GM12878 (cell line): ENCODE results near the gene VAT1. TPM values are rescaled to one million over a fixed set of nuclear protein-coding genes. Genes with fewer than 3 reads are reported as not detected.

Source experiments
- ATAC-seq: fragments of 200-7000 bp; cut with Tn5 transposase; 3 replicates; pipeline ENCODE4 v1.9.1; 2020; ENCODE audit warnings: mild to moderate bottlenecking, moderate library complexity
- BruUV-seq: library from RNA; stranded (reverse); fragments of 400-500 nt; replicated peaks from 2 replicates; lab custom pipeline; 2021; lab: Mats Ljungman, UMichigan
- CTCF ChIA-PET: fragments of 300-600 bp; sonication (Branson Sonifier 250); formaldehyde crosslinking; extraction: SDS; loops from one replicate; lab custom pipeline; 2021; ENCODE audit warnings: inconsistent platforms; lab: Yijun Ruan, JAX
- POLR2A ChIA-PET: fragments of 350-600 bp; formaldehyde crosslinking; extraction: SDS; loops from one replicate; lab custom pipeline; 2021; ENCODE audit warnings: inconsistent platforms; lab: Charles Lee
- RAD21 ChIA-PET: fragments of 300-600 bp; sonication (Branson Sonifier 250); formaldehyde crosslinking; loops from one replicate; lab custom pipeline; 2023; ENCODE audit warnings: antibody characterized with exemption; ENCODE audit not compliant: unreplicated experiment; lab: Charles Lee
- SMC1A ChIA-PET: fragments of 300-600 bp; sonication (Branson Sonifier 250); formaldehyde crosslinking; loops from one replicate; lab custom pipeline; 2023; ENCODE audit not compliant: unreplicated experiment, uncharacterized antibody; lab: Charles Lee
- DNase-seq: peaks from one replicate; pipeline ENCODE4 v3.0.0-alpha.2; 2011; ENCODE audit warnings: low read depth, low spot score
- FAIRE-seq: peaks from 3 replicates; lab custom pipeline; 2011; peaks lifted over from hg19 to GRCh38; lab: Jason Lieb, UNC
- H2AFZ ChIP-seq: 2 replicates; pipeline ENCODE4 v1.6.0; 2011; ENCODE audit warnings: low read depth, low read length, control low read depth; ENCODE audit not compliant: control insufficient read depth
- H3K27ac ChIP-seq: 2 replicates; pipeline ENCODE4 v1.5.1; 2011; ENCODE audit warnings: control low read depth; ENCODE audit not compliant: control insufficient read depth, insufficient read depth
- H3K27me3 ChIP-seq, 2 experiments: replicated peaks in 1 of 2; 2 replicates each; pipeline versions ENCODE4 v1.6.0 to v1.6.1; 2011; ENCODE audit warnings: low read length in 1 of 2; ENCODE audit not compliant: control insufficient read depth in 2 of 2, insufficient read depth in 2 of 2
- H3K36me3 ChIP-seq, 2 experiments: 2 replicates each; pipeline ENCODE4 v1.5.1; 2011; ENCODE audit warnings: low read length in 1 of 2; ENCODE audit not compliant: control insufficient read depth in 2 of 2, insufficient read depth in 2 of 2
- H3K4me1 ChIP-seq: 2 replicates; pipeline ENCODE4 v1.6.1; 2011; ENCODE audit warnings: mild to moderate bottlenecking, low read length, moderate library complexity, mixed read lengths; ENCODE audit not compliant: control insufficient read depth, insufficient read depth
- H3K4me2 ChIP-seq: 2 replicates; pipeline ENCODE4 v1.6.0; 2011; ENCODE audit warnings: control low read depth; ENCODE audit not compliant: control insufficient read depth, insufficient read depth
- H3K4me3 ChIP-seq: fragments of 200-600 bp; sonication (generic); 2 replicates; pipeline ENCODE4 v1.5.1; 2016
- H3K79me2 ChIP-seq: 2 replicates; pipeline ENCODE4 v1.6.0; 2011; ENCODE audit warnings: low read length; ENCODE audit not compliant: control insufficient read depth, insufficient read depth
- H3K9ac ChIP-seq: 2 replicates; pipeline ENCODE4 v1.8.0; 2011; ENCODE audit warnings: low read length, control low read depth, mixed read lengths; ENCODE audit not compliant: control insufficient read depth, insufficient read depth
- H3K9me3 ChIP-seq: replicated peaks from 3 replicates; pipeline ENCODE4 v1.5.1; 2011; ENCODE audit warnings: mild to moderate bottlenecking, low read length; ENCODE audit not compliant: control insufficient read depth, insufficient read depth
- H4K20me1 ChIP-seq: 2 replicates; pipeline ENCODE4 v1.6.0; 2011; ENCODE audit not compliant: control insufficient read depth, insufficient read depth
- BHLHE40 ChIP-seq, 2 experiments: fragments of 450-650 bp in 1 of 2; IDR thresholded peaks; 2 replicates each; pipeline ENCODE4 v1.6.1; 2011 to 2017; ENCODE audit warnings: low read depth in 2 of 2, borderline replicate concordance in 1 of 2, improper control_type of control experiment in 1 of 2, low read length in 1 of 2, mild to moderate bottlenecking in 1 of 2
- CBX5 ChIP-seq: sonication (generic); IDR thresholded peaks from 2 replicates; pipeline ENCODE4 v1.6.1; 2016; ENCODE audit warnings: low read depth, moderate library complexity, mild to moderate bottlenecking, inconsistent platforms
- NR2F1 ChIP-seq: fragments of 450-650 bp; conservative IDR thresholded peaks from 2 replicates; pipeline ENCODE4 v1.6.1; 2017; ENCODE audit warnings: mild to moderate bottlenecking
- RBBP5 ChIP-seq: fragments of 200-600 bp; sonication (generic); conservative IDR thresholded peaks from 2 replicates; pipeline ENCODE4 v1.6.1; 2016
- SIX5 ChIP-seq: IDR thresholded peaks from 2 replicates; pipeline ENCODE4 v1.6.1; 2011; ENCODE audit warnings: mild to moderate bottlenecking, low read depth, low read length, moderate library complexity; ENCODE audit not compliant: severe bottlenecking
- SRF ChIP-seq, 2 experiments: IDR thresholded peaks; 2 replicates each; pipeline ENCODE4 v1.6.1; 2011; ENCODE audit warnings: low read depth in 2 of 2, low read length in 2 of 2, mild to moderate bottlenecking in 1 of 2, moderate library complexity in 1 of 2
- WGBS: methylation state at CpG from one replicate; pipeline ENCODE4 v1.1.6; 2016; ENCODE audit warnings: low lambda C conversion rate; ENCODE audit not compliant: insufficient replicate concordance, insufficient coverage; ENCODE audit errors: missing lambda C conversion rate; 5-methylcytosine and 5-hydroxymethylcytosine counted together
- in situ Hi-C: fragments of 300-500 bp; cut with MboI; formaldehyde crosslinking; loops from 9 replicates; pipeline ENCODE4 v1.14.3; 2018; ENCODE audit warnings: mixed read lengths
- intact Hi-C: fragments of 100-400 bp; cut with micrococcal nuclease; formaldehyde crosslinking; loops from one replicate; pipeline ENCODE4 v1.14.2; 2022; ENCODE audit not compliant: unreplicated experiment
- polyA plus RNA-seq, 11 experiments: library from polyadenylated mRNA; depleted of rRNA in 4 of 11; unstranded in 6 of 11; stranded (reverse) in 5 of 11; fragments of >200 nt; fragmentation: Nextera tagmentation in 4 of 11; fragmentation: Illumina TruSeq in 1 of 11; extraction: Ambion mirVana in 4 of 11; extraction: Trizol in 1 of 11; gene quantifications; 1 replicate in 1 of 11; 2 replicates in 10 of 11; pipeline versions ENCODE4 v1.2.1 to v1.2.3, GENCODE V29; 2011 to 2016; ENCODE audit warnings: inconsistent platforms in 2 of 11, missing spikeins in 2 of 11, low read depth in 1 of 11
- total RNA-seq, 4 experiments: library from RNA; depleted of rRNA in 3 of 4; stranded (reverse); fragments of >200 nt in 3 of 4; fragmentation: Illumina TruSeq in 1 of 4; extraction: Trizol in 1 of 4; gene quantifications; 2 replicates each; pipeline versions ENCODE4 v1.2.1 to v1.2.3, GENCODE V29; 2013 to 2021
- TF ChIP-seq, protein P1 (sequence below): fragments of 450-650 bp; IDR thresholded peaks from 2 replicates; pipeline ENCODE4 v1.6.1; 2017; ENCODE audit warnings: mild to moderate bottlenecking
- TF ChIP-seq, protein P2 (sequence below): fragments of 450-650 bp; IDR thresholded peaks from 2 replicates; pipeline ENCODE4 v1.6.1; 2017; ENCODE audit warnings: mild to moderate bottlenecking, low read depth, inconsistent platforms; ENCODE audit not compliant: poor library complexity, severe bottlenecking

Gene VAT1
- total and polyA plus RNA-seq, 10 of the 15 experiments (the other 5 are each of a cell fraction or from before 2014, with no cell fraction given) = 5.0 to 19.8 (median 8.2) TPM

DNA sequence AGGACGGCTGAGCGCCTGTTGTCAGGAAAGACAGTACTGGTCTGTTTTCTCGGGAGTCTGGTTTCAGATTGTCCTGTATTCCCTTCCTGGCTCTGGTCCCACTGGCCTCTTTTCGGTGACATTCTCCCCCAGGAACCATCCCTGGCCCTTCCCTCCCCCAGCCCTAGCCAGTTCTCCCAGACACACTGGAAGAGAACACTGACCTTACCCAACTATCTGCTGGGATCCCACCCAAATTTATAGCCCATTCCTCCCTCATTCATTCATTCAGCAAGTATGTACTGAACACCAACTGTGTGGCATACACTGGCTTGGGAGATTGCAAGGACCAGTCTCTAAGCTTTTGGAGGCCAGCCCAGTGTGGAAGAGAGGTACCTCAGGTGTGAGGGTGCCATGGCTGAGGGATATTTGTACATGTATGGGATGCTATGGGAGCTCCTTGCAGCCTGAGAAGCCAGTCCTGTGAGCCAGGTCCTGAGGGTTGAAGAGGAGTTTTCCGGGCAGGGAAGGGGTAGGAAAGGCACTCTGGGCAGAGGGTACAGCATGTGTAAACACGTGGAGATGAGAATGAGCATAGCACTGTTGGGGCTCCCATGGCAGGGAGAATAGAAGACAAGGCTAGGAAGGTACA lies 8.1 kb upstream of the VAT1 start:
- no peaks in the 10 kb centered on the region for H3K36me3 ChIP-seq
- no peaks in the 10 kb centered on the region for H4K20me1 ChIP-seq
- intact Hi-C loops = no loop called here
- TF ChIP-seq, protein P1, sequence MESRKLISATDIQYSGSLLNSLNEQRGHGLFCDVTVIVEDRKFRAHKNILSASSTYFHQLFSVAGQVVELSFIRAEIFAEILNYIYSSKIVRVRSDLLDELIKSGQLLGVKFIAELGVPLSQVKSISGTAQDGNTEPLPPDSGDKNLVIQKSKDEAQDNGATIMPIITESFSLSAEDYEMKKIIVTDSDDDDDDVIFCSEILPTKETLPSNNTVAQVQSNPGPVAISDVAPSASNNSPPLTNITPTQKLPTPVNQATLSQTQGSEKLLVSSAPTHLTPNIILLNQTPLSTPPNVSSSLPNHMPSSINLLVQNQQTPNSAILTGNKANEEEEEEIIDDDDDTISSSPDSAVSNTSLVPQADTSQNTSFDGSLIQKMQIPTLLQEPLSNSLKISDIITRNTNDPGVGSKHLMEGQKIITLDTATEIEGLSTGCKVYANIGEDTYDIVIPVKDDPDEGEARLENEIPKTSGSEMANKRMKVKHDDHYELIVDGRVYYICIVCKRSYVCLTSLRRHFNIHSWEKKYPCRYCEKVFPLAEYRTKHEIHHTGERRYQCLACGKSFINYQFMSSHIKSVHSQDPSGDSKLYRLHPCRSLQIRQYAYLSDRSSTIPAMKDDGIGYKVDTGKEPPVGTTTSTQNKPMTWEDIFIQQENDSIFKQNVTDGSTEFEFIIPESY = no peak
- TF ChIP-seq NR2F1 (no peak), SRF (IDR thresholded peaks at IDR 0.05; ENCODE audit: low read depth in 2 of 2, low read length in 2 of 2) (no peak), BHLHE40 (IDR thresholded peaks at IDR 0.05; ENCODE audit: borderline replicate concordance in 1 of 2, low read depth in 2 of 2, low read length in 1 of 2) (no peak), SIX5 (no peak), RBBP5 (no peak), CBX5 (no peak)
- TF ChIP-seq, protein P2, sequence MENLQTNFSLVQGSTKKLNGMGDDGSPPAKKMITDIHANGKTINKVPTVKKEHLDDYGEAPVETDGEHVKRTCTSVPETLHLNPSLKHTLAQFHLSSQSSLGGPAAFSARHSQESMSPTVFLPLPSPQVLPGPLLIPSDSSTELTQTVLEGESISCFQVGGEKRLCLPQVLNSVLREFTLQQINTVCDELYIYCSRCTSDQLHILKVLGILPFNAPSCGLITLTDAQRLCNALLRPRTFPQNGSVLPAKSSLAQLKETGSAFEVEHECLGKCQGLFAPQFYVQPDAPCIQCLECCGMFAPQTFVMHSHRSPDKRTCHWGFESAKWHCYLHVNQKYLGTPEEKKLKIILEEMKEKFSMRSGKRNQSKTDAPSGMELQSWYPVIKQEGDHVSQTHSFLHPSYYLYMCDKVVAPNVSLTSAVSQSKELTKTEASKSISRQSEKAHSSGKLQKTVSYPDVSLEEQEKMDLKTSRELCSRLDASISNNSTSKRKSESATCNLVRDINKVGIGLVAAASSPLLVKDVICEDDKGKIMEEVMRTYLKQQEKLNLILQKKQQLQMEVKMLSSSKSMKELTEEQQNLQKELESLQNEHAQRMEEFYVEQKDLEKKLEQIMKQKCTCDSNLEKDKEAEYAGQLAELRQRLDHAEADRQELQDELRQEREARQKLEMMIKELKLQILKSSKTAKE = no peak
- no peak overlapping the region for H2AFZ ChIP-seq
- CTCF ChIA-PET = no interaction called here
- no peak for DNase-seq
- FAIRE-seq = no peak
- WGBS = 62% methylated on average over 6 of the region's 6 CpGs
- no peak overlapping the region for H3K4me2 ChIP-seq
- ATAC-seq = no peak
- POLR2A ChIA-PET = no interaction called here
- H3K9me3 ChIP-seq = no peaks in the 10 kb centered on the region
- H3K79me2 ChIP-seq = no peaks in the 10 kb centered on the region
- no peak overlapping the region for H3K27ac ChIP-seq
- in situ Hi-C loops = no loop called here
- SMC1A ChIA-PET = no interaction called here
- no peak overlapping the region for H3K4me3 ChIP-seq
- H3K27me3 ChIP-seq = no peaks in the 10 kb centered on the region
- BruUV-seq = no TSS peak
- no peaks in the 10 kb centered on the region for H3K4me1 ChIP-seq
- H3K9ac ChIP-seq = no peak overlapping the region
- RAD21 ChIA-PET = no interaction called here
